Astrocyte of the spinal cord (primary cell): ENCODE results near the gene TEPSIN.

Source experiments
- DNase-seq: peaks from one replicate; pipeline ENCODE4 v3.0.0; 2011; ENCODE audit warnings: low read depth, low spot score
- H3K4me3 ChIP-seq: 2 replicates; pipeline ENCODE4 v1.5.1; 2011; ENCODE audit warnings: low read depth, mild to moderate bottlenecking, low read length, moderate library complexity
- in situ Hi-C: cut with HindIII; loops from 2 replicates; pipeline ENCODE4 v1.10.0; 2017; ENCODE audit warnings: low sequenced_read_pairs
- TF ChIP-seq, protein P1 (sequence below): IDR thresholded peaks from 2 replicates; pipeline ENCODE4 v1.5.1; 2012; ENCODE audit warnings: low read depth, mild to moderate bottlenecking, low read length, inconsistent platforms

The TEPSIN gene

GRCh38 chr17:81200695-81201580 lies 37.9 kb downstream of the TEPSIN start:
- TF ChIP-seq, protein P1, sequence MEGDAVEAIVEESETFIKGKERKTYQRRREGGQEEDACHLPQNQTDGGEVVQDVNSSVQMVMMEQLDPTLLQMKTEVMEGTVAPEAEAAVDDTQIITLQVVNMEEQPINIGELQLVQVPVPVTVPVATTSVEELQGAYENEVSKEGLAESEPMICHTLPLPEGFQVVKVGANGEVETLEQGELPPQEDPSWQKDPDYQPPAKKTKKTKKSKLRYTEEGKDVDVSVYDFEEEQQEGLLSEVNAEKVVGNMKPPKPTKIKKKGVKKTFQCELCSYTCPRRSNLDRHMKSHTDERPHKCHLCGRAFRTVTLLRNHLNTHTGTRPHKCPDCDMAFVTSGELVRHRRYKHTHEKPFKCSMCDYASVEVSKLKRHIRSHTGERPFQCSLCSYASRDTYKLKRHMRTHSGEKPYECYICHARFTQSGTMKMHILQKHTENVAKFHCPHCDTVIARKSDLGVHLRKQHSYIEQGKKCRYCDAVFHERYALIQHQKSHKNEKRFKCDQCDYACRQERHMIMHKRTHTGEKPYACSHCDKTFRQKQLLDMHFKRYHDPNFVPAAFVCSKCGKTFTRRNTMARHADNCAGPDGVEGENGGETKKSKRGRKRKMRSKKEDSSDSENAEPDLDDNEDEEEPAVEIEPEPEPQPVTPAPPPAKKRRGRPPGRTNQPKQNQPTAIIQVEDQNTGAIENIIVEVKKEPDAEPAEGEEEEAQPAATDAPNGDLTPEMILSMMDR: peak; percentile 70
- no peak overlapping the region for H3K4me3 ChIP-seq
- peak; percentile 67 for DNase-seq
- in situ Hi-C loops: no loop called here

- in situ Hi-C loops: no loop called here
- no peak overlapping the region for H3K4me3 ChIP-seq
- no peak for DNase-seq
- TF ChIP-seq, protein P1: no peak
Measured at GRCh38 chr17:81200201-81200600, 38.7 kb downstream of the TEPSIN start.

DNA sequence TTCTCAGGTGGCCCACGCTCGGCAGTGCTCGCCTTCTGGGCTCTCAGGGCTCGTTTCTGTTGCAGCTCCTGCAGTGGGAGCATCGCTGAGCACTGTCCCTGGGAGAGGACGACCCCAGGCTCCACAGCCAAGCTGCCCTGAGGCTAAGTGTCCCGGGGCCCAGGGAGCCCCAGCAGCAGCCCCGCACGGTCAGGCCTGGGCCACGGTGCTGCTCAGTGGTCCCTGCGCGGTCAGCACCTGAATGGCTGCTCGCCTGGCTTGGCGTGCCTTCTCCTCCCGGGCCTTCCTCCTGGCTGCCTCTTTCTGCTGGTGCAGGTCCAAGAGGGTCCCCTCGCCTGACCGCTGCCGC lies 39.4 kb downstream of the TEPSIN start:
- in situ Hi-C loops: no loop called here
- TF ChIP-seq, protein P1: no peak
- no peak overlapping the region for H3K4me3 ChIP-seq
- DNase-seq: no peak

- no peak overlapping the region for H3K4me3 ChIP-seq
- DNase-seq: no peak
- TF ChIP-seq, protein P1: no peak
- in situ Hi-C loops: no loop called here
Measured at GRCh38 chr17:81198826-81199481, 39.9 kb downstream of the TEPSIN start.

DNA sequence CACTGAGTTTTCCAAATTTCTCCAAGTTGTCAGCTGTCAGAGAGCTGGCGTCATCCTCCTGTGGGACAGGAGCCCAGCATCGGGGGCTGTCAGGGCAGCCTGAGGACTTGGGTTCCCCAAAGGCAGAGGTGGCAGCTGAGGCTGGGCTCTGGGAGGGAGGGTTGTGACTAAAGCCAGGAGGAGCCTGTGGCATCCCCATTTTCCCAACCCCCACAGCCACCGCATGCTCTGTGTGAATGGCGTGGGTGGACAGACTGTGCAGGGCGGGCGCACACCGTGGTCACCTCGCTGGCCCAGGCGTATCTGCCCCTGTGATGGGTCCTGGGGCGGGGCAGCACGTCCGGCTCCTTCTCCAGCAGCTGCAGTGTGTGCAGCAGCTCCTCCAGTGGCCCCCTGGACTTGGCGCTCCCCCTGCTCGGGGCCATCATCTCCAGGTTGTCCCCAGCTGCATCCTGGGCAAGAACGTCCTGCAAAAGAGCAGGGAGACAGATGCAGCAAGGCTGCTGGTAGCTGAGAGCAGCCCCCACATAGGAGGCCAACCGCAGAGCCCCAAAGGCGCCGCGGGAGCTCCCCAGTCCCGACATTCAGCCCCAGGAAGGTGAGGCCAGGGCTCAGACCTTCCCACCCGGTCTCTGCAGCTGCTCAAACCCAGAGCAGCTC lies 40.9 kb downstream of the TEPSIN start:
- in situ Hi-C loops: no loop called here
- H3K4me3 ChIP-seq: no peak overlapping the region
- no peak for DNase-seq
- TF ChIP-seq, protein P1: no peak

DNA sequence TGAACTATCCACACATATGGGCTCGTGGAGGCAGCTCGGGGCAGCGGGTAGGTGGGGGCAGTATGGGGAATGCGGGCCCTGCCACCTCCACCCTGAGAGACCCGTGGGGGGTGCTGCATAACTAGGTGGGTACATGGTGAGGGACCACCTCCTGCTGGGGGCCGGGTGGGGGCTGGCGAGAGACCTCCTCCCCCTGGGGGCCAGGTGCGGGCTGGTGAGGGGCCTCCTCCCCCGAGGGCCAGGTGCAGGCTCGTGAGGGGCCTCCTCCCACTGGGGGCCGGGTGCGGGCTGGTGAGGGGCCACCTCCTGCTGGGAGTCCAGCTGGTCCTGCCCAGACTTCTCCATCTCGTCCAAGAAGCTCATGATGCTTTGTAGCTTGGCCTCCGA lies 41.5 kb downstream of the TEPSIN start:
- no peak for DNase-seq
- no peak overlapping the region for H3K4me3 ChIP-seq
- in situ Hi-C loops: no loop called here
- TF ChIP-seq, protein P1: no peak
